Cardiac fibroblast (primary cell): ENCODE data around the gene BRD9.

Experiments
- DNase-seq, 2 donors: peaks; one replicate each; pipeline versions ENCODE4 v3.0.0 to v3.0.0-alpha.2; 2010; ENCODE audit warnings: low read depth in 2 of 2
- H3K4me3 ChIP-seq, 2 donors: replicated peaks in 1 of 2; 1 replicate in 1 of 2; 2 replicates in 1 of 2; pipeline ENCODE4 v1.5.1; 2011; ENCODE audit warnings: low read depth in 2 of 2, low read length in 2 of 2, mild to moderate bottlenecking in 2 of 2, moderate library complexity in 1 of 2
- TF ChIP-seq, protein P1 (sequence below): IDR thresholded peaks from one replicate; pipeline ENCODE4 v1.5.1; 2011; ENCODE audit warnings: low read depth, mild to moderate bottlenecking, low read length, inconsistent platforms

Gene BRD9

GRCh38 chr5:878125-878524, 14.5 kb downstream of the BRD9 start:
- no peak overlapping the region for H3K4me3 ChIP-seq
- no peak for DNase-seq
- TF ChIP-seq, protein P1, sequence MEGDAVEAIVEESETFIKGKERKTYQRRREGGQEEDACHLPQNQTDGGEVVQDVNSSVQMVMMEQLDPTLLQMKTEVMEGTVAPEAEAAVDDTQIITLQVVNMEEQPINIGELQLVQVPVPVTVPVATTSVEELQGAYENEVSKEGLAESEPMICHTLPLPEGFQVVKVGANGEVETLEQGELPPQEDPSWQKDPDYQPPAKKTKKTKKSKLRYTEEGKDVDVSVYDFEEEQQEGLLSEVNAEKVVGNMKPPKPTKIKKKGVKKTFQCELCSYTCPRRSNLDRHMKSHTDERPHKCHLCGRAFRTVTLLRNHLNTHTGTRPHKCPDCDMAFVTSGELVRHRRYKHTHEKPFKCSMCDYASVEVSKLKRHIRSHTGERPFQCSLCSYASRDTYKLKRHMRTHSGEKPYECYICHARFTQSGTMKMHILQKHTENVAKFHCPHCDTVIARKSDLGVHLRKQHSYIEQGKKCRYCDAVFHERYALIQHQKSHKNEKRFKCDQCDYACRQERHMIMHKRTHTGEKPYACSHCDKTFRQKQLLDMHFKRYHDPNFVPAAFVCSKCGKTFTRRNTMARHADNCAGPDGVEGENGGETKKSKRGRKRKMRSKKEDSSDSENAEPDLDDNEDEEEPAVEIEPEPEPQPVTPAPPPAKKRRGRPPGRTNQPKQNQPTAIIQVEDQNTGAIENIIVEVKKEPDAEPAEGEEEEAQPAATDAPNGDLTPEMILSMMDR = no peak

- DNase-seq = no peak
- H3K4me3 ChIP-seq = no peak overlapping the region
- TF ChIP-seq, protein P1 = no peak
These were observed 15.9 kb downstream of the BRD9 start for GRCh38 chr5:876398-877365.

DNA sequence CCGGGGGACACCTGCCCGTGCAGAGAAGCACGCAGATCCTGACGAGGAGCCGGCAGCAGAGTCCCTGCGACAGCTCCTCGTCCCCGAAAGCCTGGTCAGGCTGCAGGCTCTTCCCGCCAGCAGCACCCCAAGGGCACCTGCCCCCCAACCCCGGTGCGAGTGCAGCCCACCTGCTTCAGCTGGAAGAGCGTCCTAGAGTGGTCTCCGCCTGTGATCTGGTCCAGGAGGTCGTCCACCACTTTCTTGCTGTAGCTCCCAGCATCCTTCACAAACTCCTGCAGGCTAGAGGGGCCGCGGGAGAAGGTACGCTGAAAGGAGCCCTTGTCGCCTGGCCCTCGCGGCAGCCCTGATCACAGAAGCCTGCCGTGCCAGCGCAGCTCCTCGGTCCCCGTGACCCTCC, 16.7 kb downstream of the BRD9 start:
- TF ChIP-seq, protein P1 = no peak
- no peak for DNase-seq
- no peak overlapping the region for H3K4me3 ChIP-seq

DNA sequence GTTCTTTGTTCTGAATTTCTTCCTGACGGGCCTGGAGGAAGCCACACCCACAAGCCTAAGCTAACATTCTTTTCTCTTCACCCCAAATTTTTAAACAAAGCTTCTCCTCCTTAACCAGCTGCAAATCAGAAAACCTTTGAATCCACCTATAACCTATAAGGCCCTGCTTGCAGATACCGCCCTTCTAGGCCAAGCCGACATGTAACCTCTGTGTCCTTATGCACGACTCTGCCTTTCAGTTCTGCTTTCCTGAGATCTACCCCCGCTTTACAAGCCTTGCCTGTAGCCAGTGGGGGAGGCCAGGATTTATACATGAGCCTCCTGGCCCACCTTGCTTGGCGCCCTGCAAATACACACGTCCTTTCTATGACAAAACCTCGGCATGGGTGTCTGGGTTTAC, 19.3 kb downstream of the BRD9 start:
- TF ChIP-seq, protein P1 = no peak
- DNase-seq = no peak

DNA sequence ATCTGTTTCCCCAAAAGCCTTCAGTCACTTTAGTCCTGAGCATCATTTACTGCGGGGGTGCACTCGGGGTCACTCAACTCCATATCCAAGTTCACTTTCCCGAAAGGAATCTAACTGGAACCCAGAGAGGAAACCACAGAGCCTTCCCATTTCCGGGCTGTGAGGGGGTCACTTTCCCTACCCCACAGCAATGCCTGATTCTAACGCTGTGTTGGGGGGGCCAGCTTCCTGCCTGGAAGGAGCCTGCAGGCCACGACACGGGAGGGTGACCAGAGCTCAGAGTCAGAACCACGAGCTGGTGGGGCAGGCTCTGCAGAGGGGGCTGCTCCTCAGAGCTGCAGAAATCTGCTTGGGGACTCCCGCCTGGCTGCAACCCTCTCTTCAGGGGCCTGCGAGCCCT, 20.3 kb downstream of the BRD9 start:
- no peak overlapping the region for H3K4me3 ChIP-seq
- TF ChIP-seq, protein P1 = no peak
- DNase-seq = no peak

More for the DNA sequence above, 19.3 kb downstream of the BRD9 start:
- no peak overlapping the region for H3K4me3 ChIP-seq

DNA sequence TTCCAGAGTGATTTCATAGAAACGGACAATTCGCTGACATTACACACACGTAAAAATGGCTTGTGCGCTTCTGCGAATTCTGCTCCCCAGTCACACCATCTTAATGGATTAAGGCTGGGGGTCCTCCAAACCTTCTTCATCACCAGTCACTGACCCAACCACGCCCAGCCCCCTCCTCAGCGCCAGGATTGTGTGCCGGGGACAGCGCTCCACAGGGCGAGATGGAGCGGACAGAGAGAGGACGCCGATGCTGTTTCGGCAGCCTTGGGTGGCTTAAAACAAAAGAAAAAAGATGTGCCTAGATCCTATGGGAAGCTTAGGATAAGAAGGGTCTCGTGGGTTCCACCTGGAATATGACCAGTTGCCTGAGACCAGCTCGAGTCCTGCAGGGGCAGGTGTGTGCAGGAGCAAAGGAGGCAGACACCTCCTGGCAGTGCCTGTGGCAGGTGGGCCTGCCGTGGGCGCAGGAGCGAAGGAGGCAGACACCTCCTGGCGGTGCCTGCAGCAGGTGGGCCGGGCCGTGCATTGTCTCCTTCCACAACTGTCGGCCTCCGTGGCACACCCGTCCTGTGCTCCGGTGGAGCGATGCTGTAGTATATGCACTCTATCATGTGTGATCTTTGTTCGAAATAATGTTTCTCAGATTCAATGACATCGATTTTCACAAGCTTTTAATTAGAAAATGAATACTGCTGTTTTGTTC, 20.9 kb downstream of the BRD9 start:
- DNase-seq = no peak
- TF ChIP-seq, protein P1 = no peak
- H3K4me3 ChIP-seq = no peak overlapping the region
